GM12878 (cell line): ENCODE results near the gene ENGASE. TPM values are rescaled to one million over a fixed set of nuclear protein-coding genes. Genes with fewer than 3 reads are reported as not detected.

Source experiments
- ATAC-seq: fragments of 200-7000 bp; cut with Tn5 transposase; 3 replicates; pipeline ENCODE4 v1.9.1; 2020; ENCODE audit warnings: mild to moderate bottlenecking, moderate library complexity
- BruUV-seq: library from RNA; stranded (reverse); fragments of 400-500 nt; replicated peaks from 2 replicates; lab custom pipeline; 2021; lab: Mats Ljungman, UMichigan
- CTCF ChIA-PET: fragments of 300-600 bp; sonication (Branson Sonifier 250); formaldehyde crosslinking; extraction: SDS; loops from one replicate; lab custom pipeline; 2021; ENCODE audit warnings: inconsistent platforms; lab: Yijun Ruan, JAX
- POLR2A ChIA-PET: fragments of 350-600 bp; formaldehyde crosslinking; extraction: SDS; loops from one replicate; lab custom pipeline; 2021; ENCODE audit warnings: inconsistent platforms; lab: Charles Lee
- RAD21 ChIA-PET: fragments of 300-600 bp; sonication (Branson Sonifier 250); formaldehyde crosslinking; loops from one replicate; lab custom pipeline; 2023; ENCODE audit warnings: antibody characterized with exemption; ENCODE audit not compliant: unreplicated experiment; lab: Charles Lee
- SMC1A ChIA-PET: fragments of 300-600 bp; sonication (Branson Sonifier 250); formaldehyde crosslinking; loops from one replicate; lab custom pipeline; 2023; ENCODE audit not compliant: unreplicated experiment, uncharacterized antibody; lab: Charles Lee
- DNase-seq: peaks from one replicate; pipeline ENCODE4 v3.0.0-alpha.2; 2011; ENCODE audit warnings: low read depth, low spot score
- FAIRE-seq: peaks from 3 replicates; lab custom pipeline; 2011; peaks lifted over from hg19 to GRCh38; lab: Jason Lieb, UNC
- H2AFZ ChIP-seq: 2 replicates; pipeline ENCODE4 v1.6.0; 2011; ENCODE audit warnings: low read depth, low read length, control low read depth; ENCODE audit not compliant: control insufficient read depth
- H3K27ac ChIP-seq: 2 replicates; pipeline ENCODE4 v1.5.1; 2011; ENCODE audit warnings: control low read depth; ENCODE audit not compliant: control insufficient read depth, insufficient read depth
- H3K27me3 ChIP-seq, 2 experiments: replicated peaks in 1 of 2; 2 replicates each; pipeline versions ENCODE4 v1.6.0 to v1.6.1; 2011; ENCODE audit warnings: low read length in 1 of 2; ENCODE audit not compliant: control insufficient read depth in 2 of 2, insufficient read depth in 2 of 2
- H3K36me3 ChIP-seq, 2 experiments: 2 replicates each; pipeline ENCODE4 v1.5.1; 2011; ENCODE audit warnings: low read length in 1 of 2; ENCODE audit not compliant: control insufficient read depth in 2 of 2, insufficient read depth in 2 of 2
- H3K4me1 ChIP-seq: 2 replicates; pipeline ENCODE4 v1.6.1; 2011; ENCODE audit warnings: mild to moderate bottlenecking, low read length, moderate library complexity, mixed read lengths; ENCODE audit not compliant: control insufficient read depth, insufficient read depth
- H3K4me2 ChIP-seq: 2 replicates; pipeline ENCODE4 v1.6.0; 2011; ENCODE audit warnings: control low read depth; ENCODE audit not compliant: control insufficient read depth, insufficient read depth
- H3K4me3 ChIP-seq: fragments of 200-600 bp; sonication (generic); 2 replicates; pipeline ENCODE4 v1.5.1; 2016
- H3K79me2 ChIP-seq: 2 replicates; pipeline ENCODE4 v1.6.0; 2011; ENCODE audit warnings: low read length; ENCODE audit not compliant: control insufficient read depth, insufficient read depth
- H3K9ac ChIP-seq: 2 replicates; pipeline ENCODE4 v1.8.0; 2011; ENCODE audit warnings: low read length, control low read depth, mixed read lengths; ENCODE audit not compliant: control insufficient read depth, insufficient read depth
- H3K9me3 ChIP-seq: replicated peaks from 3 replicates; pipeline ENCODE4 v1.5.1; 2011; ENCODE audit warnings: mild to moderate bottlenecking, low read length; ENCODE audit not compliant: control insufficient read depth, insufficient read depth
- H4K20me1 ChIP-seq: 2 replicates; pipeline ENCODE4 v1.6.0; 2011; ENCODE audit not compliant: control insufficient read depth, insufficient read depth
- ATF2 ChIP-seq: IDR thresholded peaks from 2 replicates; pipeline ENCODE4 v1.6.1; 2012; ENCODE audit warnings: low read length, inconsistent platforms
- BCL11A ChIP-seq: IDR thresholded peaks from 2 replicates; pipeline ENCODE4 v1.6.1; 2011; ENCODE audit warnings: low read depth, low read length
- CBX3 ChIP-seq: fragments of 200-600 bp; sonication (generic); IDR thresholded peaks from 2 replicates; pipeline ENCODE4 v1.6.1; 2016; ENCODE audit warnings: low read depth, borderline replicate concordance
- CBX5 ChIP-seq: sonication (generic); IDR thresholded peaks from 2 replicates; pipeline ENCODE4 v1.6.1; 2016; ENCODE audit warnings: low read depth, moderate library complexity, mild to moderate bottlenecking, inconsistent platforms
- CREM ChIP-seq: IDR thresholded peaks from 2 replicates; pipeline ENCODE4 v1.6.1; 2014; ENCODE audit warnings: antibody characterized with exemption, low read depth
- GABPA ChIP-seq: IDR thresholded peaks from 2 replicates; pipeline ENCODE4 v1.6.1; 2014; ENCODE audit warnings: antibody characterized with exemption, low read depth, mild to moderate bottlenecking, inconsistent platforms
- KAT2A ChIP-seq: conservative IDR thresholded peaks from 2 replicates; pipeline ENCODE4 v1.6.1; 2011; ENCODE audit warnings: low read depth, low read length; ENCODE audit not compliant: control insufficient read depth
- NFYA ChIP-seq: IDR thresholded peaks from 2 replicates; pipeline ENCODE4 v1.6.1; 2011; ENCODE audit warnings: low read depth, mild to moderate bottlenecking, low read length, improper control_type of control experiment, borderline replicate concordance
- POLR2A ChIP-seq: IDR thresholded peaks from 2 replicates; pipeline ENCODE4 v1.6.1; 2011; ENCODE audit warnings: low read depth, mild to moderate bottlenecking, low read length
- TCF3 ChIP-seq: IDR thresholded peaks from 2 replicates; pipeline ENCODE4 v1.6.1; 2012; ENCODE audit warnings: low read depth, mild to moderate bottlenecking, low read length, borderline replicate concordance; ENCODE audit not compliant: insufficient read depth
- WGBS: methylation state at CpG from one replicate; pipeline ENCODE4 v1.1.6; 2016; ENCODE audit warnings: low lambda C conversion rate; ENCODE audit not compliant: insufficient replicate concordance, insufficient coverage; ENCODE audit errors: missing lambda C conversion rate; 5-methylcytosine and 5-hydroxymethylcytosine counted together
- in situ Hi-C: fragments of 300-500 bp; cut with MboI; formaldehyde crosslinking; loops from 9 replicates; pipeline ENCODE4 v1.14.3; 2018; ENCODE audit warnings: mixed read lengths
- intact Hi-C: fragments of 100-400 bp; cut with micrococcal nuclease; formaldehyde crosslinking; loops from one replicate; pipeline ENCODE4 v1.14.2; 2022; ENCODE audit not compliant: unreplicated experiment
- polyA plus RNA-seq, 11 experiments: library from polyadenylated mRNA; depleted of rRNA in 4 of 11; unstranded in 6 of 11; stranded (reverse) in 5 of 11; fragments of >200 nt; fragmentation: Nextera tagmentation in 4 of 11; fragmentation: Illumina TruSeq in 1 of 11; extraction: Ambion mirVana in 4 of 11; extraction: Trizol in 1 of 11; gene quantifications; 1 replicate in 1 of 11; 2 replicates in 10 of 11; pipeline versions ENCODE4 v1.2.1 to v1.2.3, GENCODE V29; 2011 to 2016; ENCODE audit warnings: inconsistent platforms in 2 of 11, missing spikeins in 2 of 11, low read depth in 1 of 11
- total RNA-seq, 4 experiments: library from RNA; depleted of rRNA in 3 of 4; stranded (reverse); fragments of >200 nt in 3 of 4; fragmentation: Illumina TruSeq in 1 of 4; extraction: Trizol in 1 of 4; gene quantifications; 2 replicates each; pipeline versions ENCODE4 v1.2.1 to v1.2.3, GENCODE V29; 2013 to 2021
- TF ChIP-seq, protein P1 (sequence below), 3 experiments: IDR thresholded peaks in 2 of 3; conservative IDR thresholded peaks in 1 of 3; 2 replicates each; pipeline ENCODE4 v1.5.1; 2011; ENCODE audit warnings: low read depth in 3 of 3, low read length in 3 of 3, mild to moderate bottlenecking in 3 of 3, control low read depth in 2 of 3, moderate library complexity in 2 of 3, inconsistent platforms in 1 of 3, mixed read lengths in 1 of 3; ENCODE audit not compliant: control insufficient read depth in 2 of 3, insufficient read depth in 1 of 3; ENCODE audit errors: extremely low read depth in 1 of 3
- TF ChIP-seq, protein P2 (sequence below): IDR thresholded peaks from 2 replicates; pipeline ENCODE4 v1.6.1; 2011; ENCODE audit warnings: borderline replicate concordance, low read depth, mild to moderate bottlenecking, moderate library complexity, mixed read lengths, low read length; ENCODE audit not compliant: insufficient read depth; ENCODE audit errors: extremely low read length

The ENGASE gene
- total and polyA plus RNA-seq, 10 of the 15 experiments (the other 5 are each of a cell fraction or from before 2014, with no cell fraction given), result 0.18 to 28.9 (median 10.5) TPM

DNA sequence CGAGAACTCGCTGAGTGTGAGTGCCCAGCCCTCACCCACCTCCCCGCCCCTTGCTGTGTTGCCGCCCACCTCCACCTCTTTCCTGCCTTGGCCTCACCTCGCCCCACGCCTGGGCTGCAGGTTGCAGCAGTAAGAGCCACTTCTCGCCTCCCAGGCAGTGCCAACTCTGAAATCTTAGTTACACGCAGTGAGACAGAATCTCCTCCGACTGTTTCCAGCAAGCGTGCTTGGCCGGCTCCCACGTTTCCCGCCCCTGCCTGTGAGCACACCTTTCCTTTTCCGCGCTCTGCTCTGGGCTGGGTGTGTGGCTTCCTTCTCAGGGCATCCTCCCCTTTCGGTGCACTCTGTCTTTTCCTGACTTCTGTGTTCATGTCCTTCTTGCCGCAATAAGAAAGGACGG is 5.7 kb downstream of the ENGASE start:
- no peak overlapping the region for H3K4me2 ChIP-seq
- ChIA-PET SMC1A (no interaction called here), POLR2A (no interaction called here), RAD21 (no interaction called here)
- 97% methylated on average over 14 of the region's 18 CpGs for WGBS
- peaks cover 5% of the 10 kb centered on the region for H3K4me1 ChIP-seq
- H3K9ac ChIP-seq, result no peak overlapping the region
- intact Hi-C loops, result no loop called here
- H3K36me3 ChIP-seq, result peaks cover 0 to 2% of the 10 kb centered on the region in 2 experiments; a peak in 3 of 4 replicates
- ATAC-seq, result no peak
- TF ChIP-seq TCF3 (no peak), BCL11A (no peak), CREM (no peak), ATF2 (no peak), CBX3 (no peak), CBX5 (no peak), NFYA (no peak), POLR2A (no peak), GABPA (no peak), KAT2A (no peak)
- TF ChIP-seq, protein P1, sequence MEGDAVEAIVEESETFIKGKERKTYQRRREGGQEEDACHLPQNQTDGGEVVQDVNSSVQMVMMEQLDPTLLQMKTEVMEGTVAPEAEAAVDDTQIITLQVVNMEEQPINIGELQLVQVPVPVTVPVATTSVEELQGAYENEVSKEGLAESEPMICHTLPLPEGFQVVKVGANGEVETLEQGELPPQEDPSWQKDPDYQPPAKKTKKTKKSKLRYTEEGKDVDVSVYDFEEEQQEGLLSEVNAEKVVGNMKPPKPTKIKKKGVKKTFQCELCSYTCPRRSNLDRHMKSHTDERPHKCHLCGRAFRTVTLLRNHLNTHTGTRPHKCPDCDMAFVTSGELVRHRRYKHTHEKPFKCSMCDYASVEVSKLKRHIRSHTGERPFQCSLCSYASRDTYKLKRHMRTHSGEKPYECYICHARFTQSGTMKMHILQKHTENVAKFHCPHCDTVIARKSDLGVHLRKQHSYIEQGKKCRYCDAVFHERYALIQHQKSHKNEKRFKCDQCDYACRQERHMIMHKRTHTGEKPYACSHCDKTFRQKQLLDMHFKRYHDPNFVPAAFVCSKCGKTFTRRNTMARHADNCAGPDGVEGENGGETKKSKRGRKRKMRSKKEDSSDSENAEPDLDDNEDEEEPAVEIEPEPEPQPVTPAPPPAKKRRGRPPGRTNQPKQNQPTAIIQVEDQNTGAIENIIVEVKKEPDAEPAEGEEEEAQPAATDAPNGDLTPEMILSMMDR (IDR thresholded peaks at IDR 0.05 in 2 of 3, conservative IDR thresholded peaks at IDR 0.05 in 1 of 3; ENCODE audit: control insufficient read depth in 2 of 3, extremely low read depth in 1 of 3, insufficient read depth in 1 of 3, low read depth in 3 of 3, low read length in 3 of 3), result no peak
- TF ChIP-seq, protein P2, sequence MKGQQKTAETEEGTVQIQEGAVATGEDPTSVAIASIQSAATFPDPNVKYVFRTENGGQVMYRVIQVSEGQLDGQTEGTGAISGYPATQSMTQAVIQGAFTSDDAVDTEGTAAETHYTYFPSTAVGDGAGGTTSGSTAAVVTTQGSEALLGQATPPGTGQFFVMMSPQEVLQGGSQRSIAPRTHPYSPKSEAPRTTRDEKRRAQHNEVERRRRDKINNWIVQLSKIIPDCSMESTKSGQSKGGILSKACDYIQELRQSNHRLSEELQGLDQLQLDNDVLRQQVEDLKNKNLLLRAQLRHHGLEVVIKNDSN, result no peak
- TF ChIP-seq, all 136 proteins: peak for 0
- H3K4me3 ChIP-seq, result no peak overlapping the region
- DNase-seq, result no peak
- no peaks in the 10 kb centered on the region for H3K27me3 ChIP-seq
- H3K79me2 ChIP-seq, result peaks cover 3% of the 10 kb centered on the region
- peaks cover 3% of the 10 kb centered on the region; the same call in 1 of the 2 replicates for H4K20me1 ChIP-seq
- FAIRE-seq, result no peak
- no peak overlapping the region for H2AFZ ChIP-seq
- no TSS peak for BruUV-seq
- no peak overlapping the region for H3K27ac ChIP-seq
- in situ Hi-C loops, result loop anchor here (5.0 kb wide), 1 partner anchor 312 kb away; no protein-coding TSS in a partner anchor
- no peaks in the 10 kb centered on the region for H3K9me3 ChIP-seq
- CTCF ChIA-PET, result interaction anchor here (0.6 kb wide), 1 partner anchor 276 kb away, joined by 4 read pairs; no protein-coding TSS in a partner anchor
